SU-DHL-6 (cell line): ENCODE data around the gene VSIG8.

ENCODE experiments used
- H2AFZ ChIP-seq: fragments of 200-600 bp; sonication (generic); 2 replicates; pipeline ENCODE4 v1.6.1; 2014; ENCODE audit warnings: low read depth, mild to moderate bottlenecking, moderate library complexity, mixed read lengths, antibody characterized with exemption, low read length; ENCODE audit not compliant: severe bottlenecking
- H3F3A ChIP-seq: fragments of 200-600 bp; shearing (Covaris generic); 2 replicates; pipeline ENCODE4 v1.6.0; 2016; ENCODE audit warnings: antibody characterized with exemption, mild to moderate bottlenecking; ENCODE audit not compliant: insufficient read depth
- H3K27ac ChIP-seq: fragments of 200-600 bp; sonication (generic); 2 replicates; pipeline ENCODE4 v1.5.1; 2016; ENCODE audit warnings: low read depth, mild to moderate bottlenecking, low read length, moderate library complexity, mixed read lengths
- H3K27me3 ChIP-seq: fragments of 200-600 bp; sonication (generic), shearing (Covaris generic); 2 replicates; pipeline ENCODE4 v1.6.0; 2014; ENCODE audit warnings: mild to moderate bottlenecking, low read length
- H3K36me3 ChIP-seq: fragments of 200-600 bp; sonication (generic); 2 replicates; pipeline ENCODE4 v1.6.1; 2014; ENCODE audit warnings: mild to moderate bottlenecking, low read length, mixed read lengths
- H3K4me2 ChIP-seq: fragments of 300-600, 200-600 bp; shearing (Covaris generic), sonication (generic); 2 replicates; pipeline ENCODE4 v1.6.0; 2014; ENCODE audit warnings: low read length, low read depth, mild to moderate bottlenecking; ENCODE audit not compliant: poor library complexity, severe bottlenecking
- H3K4me3 ChIP-seq: fragments of 200-600 bp; sonication (generic); 2 replicates; pipeline ENCODE4 v1.5.1; 2014; ENCODE audit warnings: antibody characterized with exemption, low read length, mild to moderate bottlenecking, mixed read lengths; ENCODE audit not compliant: insufficient read depth, poor library complexity, severe bottlenecking
- H3K79me2 ChIP-seq: fragments of 200-600 bp; sonication (generic); 2 replicates; pipeline ENCODE4 v1.6.1; 2014; ENCODE audit warnings: mild to moderate bottlenecking, low read length, moderate library complexity; ENCODE audit not compliant: insufficient read depth
- H3K9ac ChIP-seq: fragments of 200-600 bp; sonication (generic); 2 replicates; pipeline ENCODE4 v1.7.0; 2014; ENCODE audit warnings: mild to moderate bottlenecking, low read length
- H3K9me2 ChIP-seq: fragments of 200-600 bp; sonication (generic); replicated peaks from 2 replicates; pipeline ENCODE4 v1.6.1; 2014; ENCODE audit warnings: low read length; ENCODE audit not compliant: insufficient read depth
- H3K9me3 ChIP-seq: fragments of 200-600 bp; sonication (generic); 2 replicates; pipeline ENCODE4 v1.6.1; 2014; ENCODE audit warnings: low read length, mixed read lengths; ENCODE audit not compliant: insufficient read depth
- H4K20me1 ChIP-seq: fragments of 200-600 bp; sonication (generic); 2 replicates; pipeline ENCODE4 v1.6.1; 2014; ENCODE audit warnings: low read depth, mild to moderate bottlenecking, antibody characterized with exemption, low read length, moderate library complexity, mixed read lengths
- CTCF ChIP-seq: fragments of 200-600 bp; sonication (generic); IDR thresholded peaks from one replicate; pipeline ENCODE4 v1.5.1; 2017; ENCODE audit warnings: antibody characterized with exemption, mild to moderate bottlenecking, low read length, moderate library complexity; ENCODE audit not compliant: insufficient read depth, poor library complexity, severe bottlenecking
- EZH2phosphoT487 ChIP-seq: fragments of 200-600 bp; sonication (generic), shearing (Covaris generic); conservative IDR thresholded peaks from 2 replicates; pipeline ENCODE4 v1.6.1; 2018; ENCODE audit warnings: mild to moderate bottlenecking, antibody characterized with exemption, low read length, moderate library complexity, mixed read lengths

The VSIG8 gene

GRCh38 chr1:159835862-159836525 lies 26.5 kb downstream of the VSIG8 start:
- Histone ChIP-seq H3K4me3 (no peak overlapping the region), H3K36me3 (no peaks in the 10 kb centered on the region), H3K9me3 (no peaks in the 10 kb centered on the region), H3F3A (no peaks in the 10 kb centered on the region), H3K79me2 (no peaks in the 10 kb centered on the region), H4K20me1 (no peaks in the 10 kb centered on the region), H3K27ac (no peak overlapping the region), H3K4me2 (no peak overlapping the region), H3K9ac (no peak overlapping the region), H3K27me3 (no peaks in the 10 kb centered on the region), H3K9me2 (no peaks in the 10 kb centered on the region), H2AFZ (no peak overlapping the region)
- TF ChIP-seq EZH2phosphoT487 (no peak), CTCF (no peak)

GRCh38 chr1:159835356-159835755 lies 27.1 kb downstream of the VSIG8 start:
- TF ChIP-seq CTCF, result no peak
- no peak for TF ChIP-seq EZH2phosphoT487
- no peaks in the 10 kb centered on the region for H4K20me1 ChIP-seq
- no peak overlapping the region for H3K9ac ChIP-seq
- no peak overlapping the region for H3K4me2 ChIP-seq
- H3K27ac ChIP-seq, result no peak overlapping the region
- H3F3A ChIP-seq, result no peaks in the 10 kb centered on the region
- H3K9me2 ChIP-seq, result no peaks in the 10 kb centered on the region
- no peaks in the 10 kb centered on the region for H3K36me3 ChIP-seq
- no peaks in the 10 kb centered on the region for H3K27me3 ChIP-seq
- H2AFZ ChIP-seq, result no peak overlapping the region
- no peaks in the 10 kb centered on the region for H3K9me3 ChIP-seq
- H3K4me3 ChIP-seq, result no peak overlapping the region
- H3K79me2 ChIP-seq, result no peaks in the 10 kb centered on the region

- H3K4me3 ChIP-seq, result no peak overlapping the region
- H4K20me1 ChIP-seq, result no peaks in the 10 kb centered on the region
- no peak overlapping the region for H3K4me2 ChIP-seq
- H3K9ac ChIP-seq, result no peak overlapping the region
- no peak overlapping the region for H3K27ac ChIP-seq
- H3F3A ChIP-seq, result no peaks in the 10 kb centered on the region
- no peaks in the 10 kb centered on the region for H3K79me2 ChIP-seq
- H3K9me2 ChIP-seq, result no peaks in the 10 kb centered on the region
- no peaks in the 10 kb centered on the region for H3K36me3 ChIP-seq
- H3K27me3 ChIP-seq, result no peaks in the 10 kb centered on the region
- H2AFZ ChIP-seq, result no peak overlapping the region
- TF ChIP-seq CTCF, result no peak
- no peak for TF ChIP-seq EZH2phosphoT487
- no peaks in the 10 kb centered on the region for H3K9me3 ChIP-seq
These were observed 30.1 kb downstream of the VSIG8 start for GRCh38 chr1:159832309-159832708.
